ENCODE results near the gene SSH2. TPM values are rescaled to one million over a fixed set of nuclear protein-coding genes. Genes with fewer than 3 reads are reported as not detected.

SSH2 gene
- total RNA-seq, 1 donor from 2014 or later, result 46.5 TPM

DNA sequence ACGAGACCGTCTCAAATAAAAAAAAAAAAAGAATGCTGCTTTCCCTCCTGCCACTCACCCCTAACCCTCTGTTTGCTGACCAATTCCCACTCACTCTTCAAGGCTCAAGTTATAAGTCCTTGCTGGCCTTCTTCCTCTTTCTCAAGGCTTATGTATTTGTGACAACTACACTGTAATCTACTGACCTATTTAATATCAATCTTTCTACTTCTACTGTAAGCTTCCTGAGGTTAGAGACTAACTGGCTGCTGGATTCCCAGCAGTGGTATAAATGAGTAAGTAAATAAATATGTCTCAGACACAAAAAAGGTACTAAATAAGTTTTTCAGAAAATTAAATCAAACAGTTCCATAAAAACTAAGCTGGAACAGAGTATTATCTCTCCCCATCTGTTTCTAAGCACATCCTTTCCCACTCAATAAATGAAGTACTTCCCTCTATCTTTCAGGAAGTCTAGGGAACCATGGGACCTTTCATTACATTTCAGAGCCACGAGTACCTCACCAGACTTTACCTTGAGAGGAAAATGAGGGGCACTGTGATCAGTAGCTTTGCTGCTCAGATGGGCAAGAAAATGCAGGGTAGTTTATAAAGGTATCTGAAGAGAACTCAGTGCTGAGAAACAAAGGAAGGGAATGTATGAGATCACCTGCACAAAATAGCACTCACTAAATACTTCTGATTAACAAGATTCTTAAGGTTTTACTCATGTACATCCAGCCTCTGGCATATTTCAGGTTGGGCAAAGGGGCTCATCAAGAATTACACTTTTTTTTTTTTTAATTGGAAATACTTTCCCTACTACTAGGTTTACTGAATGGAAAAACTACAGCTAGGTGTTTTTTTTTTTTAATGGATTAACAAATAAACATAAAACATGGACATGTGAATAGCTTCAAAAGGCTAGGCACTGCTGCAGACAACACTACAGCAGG is 10.8 kb downstream of the SSH2 start:
- Mint-ChIP-seq H3K36me3 (ENCODE audit: unreplicated experiment) (no peaks in the 10 kb centered on the region), H3K4me3 (ENCODE audit: unreplicated experiment) (no peak overlapping the region), H3K27me3 (ENCODE audit: unreplicated experiment) (no peaks in the 10 kb centered on the region), H3K27ac (ENCODE audit: unreplicated experiment) (no peak overlapping the region), H3K9me3 (ENCODE audit: unreplicated experiment) (no peaks in the 10 kb centered on the region), H3K4me1 (ENCODE audit: low read depth, unreplicated experiment) (peaks cover 5% of the 10 kb centered on the region)
- DNase-seq, result no peak
- TF ChIP-seq, protein P1, sequence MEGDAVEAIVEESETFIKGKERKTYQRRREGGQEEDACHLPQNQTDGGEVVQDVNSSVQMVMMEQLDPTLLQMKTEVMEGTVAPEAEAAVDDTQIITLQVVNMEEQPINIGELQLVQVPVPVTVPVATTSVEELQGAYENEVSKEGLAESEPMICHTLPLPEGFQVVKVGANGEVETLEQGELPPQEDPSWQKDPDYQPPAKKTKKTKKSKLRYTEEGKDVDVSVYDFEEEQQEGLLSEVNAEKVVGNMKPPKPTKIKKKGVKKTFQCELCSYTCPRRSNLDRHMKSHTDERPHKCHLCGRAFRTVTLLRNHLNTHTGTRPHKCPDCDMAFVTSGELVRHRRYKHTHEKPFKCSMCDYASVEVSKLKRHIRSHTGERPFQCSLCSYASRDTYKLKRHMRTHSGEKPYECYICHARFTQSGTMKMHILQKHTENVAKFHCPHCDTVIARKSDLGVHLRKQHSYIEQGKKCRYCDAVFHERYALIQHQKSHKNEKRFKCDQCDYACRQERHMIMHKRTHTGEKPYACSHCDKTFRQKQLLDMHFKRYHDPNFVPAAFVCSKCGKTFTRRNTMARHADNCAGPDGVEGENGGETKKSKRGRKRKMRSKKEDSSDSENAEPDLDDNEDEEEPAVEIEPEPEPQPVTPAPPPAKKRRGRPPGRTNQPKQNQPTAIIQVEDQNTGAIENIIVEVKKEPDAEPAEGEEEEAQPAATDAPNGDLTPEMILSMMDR (IDR thresholded peaks at IDR 0.05; ENCODE audit: partially characterized antibody, unreplicated experiment), result no peak

DNA sequence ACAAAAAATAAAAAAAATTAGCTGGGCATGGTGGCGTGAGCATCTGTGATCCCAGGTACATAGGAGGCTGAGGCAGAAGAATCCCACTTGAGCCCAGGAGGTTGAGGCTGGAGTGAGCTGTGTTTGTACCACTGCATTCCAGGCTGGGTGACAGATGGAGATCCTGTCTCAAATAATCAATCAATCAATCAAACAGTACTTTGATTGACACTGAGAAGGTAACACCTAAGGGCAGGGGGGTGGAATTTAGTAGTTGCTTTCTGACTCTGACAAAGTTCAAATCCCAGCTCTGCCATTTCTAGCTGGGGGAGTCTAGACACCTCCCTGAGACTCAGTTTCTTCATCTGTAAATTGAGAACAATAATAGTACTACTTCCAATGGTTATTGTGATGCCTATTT is 12.0 kb downstream of the SSH2 start:
- TF ChIP-seq, protein P1 (IDR thresholded peaks at IDR 0.05; ENCODE audit: partially characterized antibody, unreplicated experiment), result no peak
- H3K4me3 Mint-ChIP-seq (ENCODE audit: unreplicated experiment), result no peak overlapping the region

DNA sequence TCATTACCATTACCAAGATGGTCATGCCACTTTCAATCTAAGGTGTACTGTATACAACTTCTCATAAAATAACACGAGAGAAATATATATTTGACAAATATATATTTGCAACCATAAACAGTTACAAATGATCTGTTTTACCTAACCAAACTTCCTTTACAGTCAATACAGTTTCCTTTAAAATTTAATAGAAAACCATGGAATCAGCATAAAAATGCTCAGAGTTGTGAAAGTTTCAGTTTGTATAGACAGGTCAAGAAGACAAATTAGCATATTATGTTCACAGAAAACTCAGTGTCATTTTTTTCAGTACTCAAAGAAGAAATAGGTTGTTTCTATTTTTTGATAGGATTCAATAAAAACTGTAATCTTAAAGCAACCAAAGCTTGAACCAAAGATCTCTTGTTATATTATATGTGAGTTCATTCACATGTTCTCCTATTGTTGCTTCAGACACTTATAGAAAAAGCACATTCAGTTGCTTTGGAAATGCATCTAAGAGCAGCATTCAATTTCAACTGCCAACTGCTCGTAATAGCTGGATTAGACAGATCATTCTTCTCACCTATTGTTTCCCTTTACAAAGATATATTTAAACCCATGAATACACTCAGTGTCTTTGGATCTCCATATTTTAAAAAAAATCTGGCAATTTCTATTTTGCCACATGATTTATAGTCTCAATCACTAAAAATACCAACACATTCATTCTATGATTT is 15.1 kb downstream of the SSH2 start:
- Mint-ChIP-seq H3K4me1 (ENCODE audit: low read depth, unreplicated experiment) (peaks cover 5% of the 10 kb centered on the region), H3K36me3 (ENCODE audit: unreplicated experiment) (no peaks in the 10 kb centered on the region), H3K27ac (ENCODE audit: unreplicated experiment) (no peak overlapping the region), H3K9me3 (ENCODE audit: unreplicated experiment) (peaks cover 1% of the 10 kb centered on the region), H3K4me3 (ENCODE audit: unreplicated experiment) (no peak overlapping the region), H3K27me3 (ENCODE audit: unreplicated experiment) (no peaks in the 10 kb centered on the region)
- no peak for DNase-seq
- TF ChIP-seq, protein P1 (IDR thresholded peaks at IDR 0.05; ENCODE audit: partially characterized antibody, unreplicated experiment), result no peak

More for the DNA sequence above, 12.0 kb downstream of the SSH2 start:
- H3K27ac Mint-ChIP-seq (ENCODE audit: unreplicated experiment), result no peak overlapping the region
- H3K4me1 Mint-ChIP-seq (ENCODE audit: low read depth, unreplicated experiment), result peaks cover 5% of the 10 kb centered on the region
- no peaks in the 10 kb centered on the region for H3K27me3 Mint-ChIP-seq (ENCODE audit: unreplicated experiment)
- DNase-seq, result no peak
- no peaks in the 10 kb centered on the region for H3K9me3 Mint-ChIP-seq (ENCODE audit: unreplicated experiment)
- no peaks in the 10 kb centered on the region for H3K36me3 Mint-ChIP-seq (ENCODE audit: unreplicated experiment)

DNA sequence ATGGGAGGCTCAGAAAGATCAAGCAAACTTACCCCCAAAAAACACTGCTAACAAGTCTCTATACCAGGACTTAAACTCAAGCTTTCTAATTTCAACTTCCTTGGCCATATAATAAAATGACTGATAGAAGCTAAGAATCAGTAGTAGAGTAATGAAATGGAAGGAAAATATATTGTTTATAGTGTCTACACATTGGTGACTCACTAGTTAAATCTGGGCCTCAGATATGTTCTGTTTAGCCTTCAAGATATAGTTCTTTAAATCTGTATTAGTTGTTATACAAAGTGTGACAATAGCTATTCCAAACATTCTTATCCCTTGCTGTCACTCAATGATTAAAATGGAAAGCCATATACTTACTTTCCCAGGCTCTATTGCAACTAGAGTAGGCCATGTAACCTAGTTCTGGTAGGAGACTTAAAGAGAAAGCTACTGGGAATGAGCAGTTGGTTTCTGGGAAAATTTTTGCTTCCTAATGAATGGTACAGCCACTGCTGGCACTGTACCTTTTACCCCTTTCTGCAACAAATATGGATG is 18.3 kb downstream of the SSH2 start:
- Mint-ChIP-seq H3K36me3 (ENCODE audit: unreplicated experiment) (peaks cover 4% of the 10 kb centered on the region), H3K4me1 (ENCODE audit: low read depth, unreplicated experiment) (no peaks in the 10 kb centered on the region), H3K4me3 (ENCODE audit: unreplicated experiment) (no peak overlapping the region), H3K9me3 (ENCODE audit: unreplicated experiment) (peaks cover 1% of the 10 kb centered on the region), H3K27me3 (ENCODE audit: unreplicated experiment) (no peaks in the 10 kb centered on the region), H3K27ac (ENCODE audit: unreplicated experiment) (no peak overlapping the region)
- no peak for DNase-seq
- TF ChIP-seq, protein P1 (IDR thresholded peaks at IDR 0.05; ENCODE audit: partially characterized antibody, unreplicated experiment), result no peak
